COR-L47 (cell line): ENCODE measurements around the gene TLE5.
"Not testable (repeated sequence)": the region's sequence is repeated elsewhere in the genome, so short reads cannot be mapped to it uniquely, and the experiment has no call there.

Experiments used
- DNase-seq: peaks from one replicate; lab custom pipeline; 2025; lab: John Stamatoyannopoulos, UW

Gene TLE5

DNA sequence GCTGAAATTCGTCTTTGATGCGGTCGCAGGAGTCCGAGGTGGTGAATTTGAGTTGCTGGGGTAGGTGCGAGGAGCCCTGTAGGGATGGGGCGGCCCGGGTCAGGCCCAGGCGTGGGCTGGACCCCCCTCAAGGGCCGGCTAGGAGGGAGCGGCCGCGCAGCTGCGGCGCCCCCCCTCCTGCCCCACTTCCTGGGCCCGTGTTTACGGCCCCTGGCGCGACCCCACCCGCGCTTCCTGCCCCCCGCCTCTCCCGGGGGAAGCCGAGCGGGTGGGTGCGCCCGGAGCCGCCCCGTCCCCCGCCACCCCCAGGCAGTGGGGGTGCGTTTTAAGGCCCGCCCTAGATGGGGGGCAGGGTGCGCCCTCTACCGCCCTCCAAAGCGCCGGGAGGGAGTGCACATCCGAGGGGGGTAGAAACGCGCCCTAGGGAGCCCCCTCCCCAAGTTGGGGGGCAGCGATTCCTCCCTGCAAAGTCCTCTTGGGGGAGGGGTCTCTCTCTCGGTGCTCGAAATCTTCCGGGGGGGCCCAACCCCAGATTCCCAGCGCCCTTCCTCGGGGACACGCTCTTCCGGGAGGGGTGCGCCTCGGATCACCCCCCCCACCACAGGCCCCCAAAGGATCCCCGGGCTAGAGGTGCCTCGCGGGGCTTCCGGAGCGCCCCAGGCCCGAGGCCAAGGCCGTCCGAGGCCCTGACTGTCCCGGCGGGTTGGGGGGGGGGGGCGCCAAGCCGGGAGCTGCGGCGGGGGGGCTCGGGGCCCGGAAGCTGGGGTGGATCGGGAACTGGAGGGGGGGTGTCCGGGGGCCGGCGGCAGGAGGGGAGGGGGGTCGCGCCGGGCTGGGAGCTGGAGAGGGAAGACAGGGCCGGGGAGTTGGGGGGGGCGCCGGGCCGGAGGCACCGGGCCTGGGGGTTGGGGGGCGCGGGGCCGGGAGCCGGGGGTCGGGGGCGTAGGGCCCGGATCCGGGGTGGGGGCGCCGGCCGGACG lies 823 bp downstream of the TLE5 start:
- DNase-seq = peak; percentile 64

DNA sequence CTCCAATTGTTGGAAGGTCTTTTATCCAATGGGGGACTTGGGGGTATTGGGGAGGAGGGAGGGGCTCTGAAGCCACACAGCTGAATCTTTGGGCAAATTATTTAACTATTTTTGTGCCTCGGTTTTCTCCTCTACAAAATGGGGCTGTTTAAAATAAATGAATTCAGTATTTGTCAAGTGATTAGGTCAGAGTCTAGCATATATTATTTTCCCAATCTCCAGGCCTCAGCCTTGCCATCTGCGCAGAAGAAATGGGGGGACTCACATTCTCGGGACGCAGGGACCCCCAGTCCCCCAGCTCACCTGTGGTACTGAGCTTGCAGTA lies 1.5 kb downstream of the TLE5 start:
- no peak for DNase-seq

DNA sequence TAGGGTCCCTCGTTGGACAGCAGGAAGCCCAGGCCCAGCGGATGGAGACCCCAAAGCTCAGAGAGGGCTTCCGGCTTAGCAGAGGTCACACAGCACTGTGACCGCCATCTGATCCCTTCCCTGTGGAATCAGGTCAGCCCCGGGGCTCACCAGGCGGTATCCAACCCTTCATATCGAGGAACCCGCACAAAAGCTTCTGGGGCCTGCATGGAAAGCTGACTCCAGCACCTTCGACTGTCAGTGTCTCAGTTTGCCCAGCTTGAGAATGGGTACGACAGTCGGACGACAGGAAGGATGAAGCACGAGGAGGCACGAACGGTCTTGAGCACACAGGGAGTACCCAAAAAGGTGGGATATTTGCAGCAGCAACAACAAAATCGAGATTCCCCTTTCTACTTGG lies 2.6 kb downstream of the TLE5 start:
- no peak for DNase-seq

DNA sequence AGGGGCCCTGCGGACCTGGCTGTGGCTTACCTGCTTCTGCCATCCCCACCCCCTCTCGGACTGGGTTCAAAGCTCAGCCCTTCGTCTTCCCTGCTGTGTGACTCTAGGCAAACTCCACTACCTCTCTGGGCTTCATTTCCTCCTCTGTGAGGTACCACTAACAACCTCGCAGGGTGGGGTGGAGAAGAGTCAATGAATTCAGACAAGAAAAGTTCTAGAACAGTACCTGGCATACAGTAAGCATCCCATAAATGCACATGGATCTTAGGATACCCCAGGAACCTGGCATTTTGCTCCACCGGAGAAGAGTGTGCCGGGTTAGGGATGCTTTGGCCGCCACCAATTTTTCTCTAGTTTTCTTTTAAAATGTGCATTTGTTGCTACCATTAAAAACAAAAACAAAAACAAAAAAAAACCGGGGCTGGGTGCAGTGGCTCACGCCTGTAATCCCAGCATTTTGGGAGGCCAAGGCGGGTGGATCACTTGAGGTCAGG lies 3.4 kb downstream of the TLE5 start:
- DNase-seq = no peak

DNA sequence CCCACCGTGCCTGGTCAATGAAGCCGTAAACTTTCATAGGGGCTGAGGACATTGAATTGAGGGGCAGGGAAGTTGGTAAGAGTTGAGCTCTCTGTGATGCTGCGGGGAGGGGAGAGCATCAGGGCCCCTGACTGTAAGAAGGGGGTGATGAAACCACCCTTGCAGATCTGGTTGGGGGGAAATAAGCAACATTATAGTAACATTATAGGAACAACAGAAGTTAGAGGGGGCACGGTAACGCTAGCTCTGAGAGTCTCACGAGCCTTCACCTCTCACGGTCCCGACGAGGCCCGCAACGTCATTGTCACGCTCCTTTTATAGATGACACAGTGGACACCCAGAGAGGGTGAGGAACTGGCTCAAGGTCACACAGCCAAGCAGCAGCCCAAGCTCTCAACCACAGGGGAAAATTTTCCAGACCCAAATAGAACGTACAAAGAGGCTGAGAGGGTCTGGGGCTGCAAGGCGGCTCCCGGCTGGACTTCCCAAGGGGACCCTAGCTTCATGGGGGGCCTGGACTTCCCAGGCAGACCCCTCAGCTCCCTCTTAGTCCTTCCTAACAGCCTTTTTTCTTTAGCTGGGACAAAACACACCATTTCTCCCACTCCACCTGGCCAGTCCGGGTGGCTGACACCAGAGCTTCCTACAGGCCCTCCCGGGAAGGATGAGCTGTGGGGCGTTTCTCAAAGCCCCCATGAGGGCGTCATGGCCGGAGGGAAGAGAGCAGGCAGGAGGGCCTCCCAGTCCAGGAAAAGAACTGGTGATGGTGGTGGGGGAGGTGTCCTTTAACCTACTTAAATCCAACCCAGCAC lies 4.1 kb downstream of the TLE5 start:
- no peak for DNase-seq

DNA sequence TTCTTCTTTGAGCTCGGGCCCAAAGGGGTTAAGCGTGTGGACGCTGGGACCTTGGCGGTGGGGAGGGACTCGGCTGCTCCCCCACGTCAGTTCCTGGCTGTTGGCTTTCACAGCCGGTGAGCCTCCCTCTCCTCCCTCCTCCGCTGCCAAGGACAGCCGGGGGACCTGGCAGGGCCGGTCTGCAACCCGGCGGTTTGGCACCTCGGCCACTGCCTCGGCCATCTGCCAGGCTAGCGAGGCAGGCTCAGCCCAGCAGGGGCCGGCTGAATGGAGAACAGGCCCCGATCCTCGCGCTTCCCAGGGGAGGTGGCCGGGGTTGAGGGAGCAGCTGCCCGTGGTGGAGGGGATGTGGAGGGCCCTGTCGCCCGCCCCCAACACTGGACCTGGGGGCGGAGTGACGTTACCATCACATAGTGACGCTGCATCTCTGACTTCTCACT lies 5.0 kb downstream of the TLE5 start:
- DNase-seq = peak; percentile 73

DNA sequence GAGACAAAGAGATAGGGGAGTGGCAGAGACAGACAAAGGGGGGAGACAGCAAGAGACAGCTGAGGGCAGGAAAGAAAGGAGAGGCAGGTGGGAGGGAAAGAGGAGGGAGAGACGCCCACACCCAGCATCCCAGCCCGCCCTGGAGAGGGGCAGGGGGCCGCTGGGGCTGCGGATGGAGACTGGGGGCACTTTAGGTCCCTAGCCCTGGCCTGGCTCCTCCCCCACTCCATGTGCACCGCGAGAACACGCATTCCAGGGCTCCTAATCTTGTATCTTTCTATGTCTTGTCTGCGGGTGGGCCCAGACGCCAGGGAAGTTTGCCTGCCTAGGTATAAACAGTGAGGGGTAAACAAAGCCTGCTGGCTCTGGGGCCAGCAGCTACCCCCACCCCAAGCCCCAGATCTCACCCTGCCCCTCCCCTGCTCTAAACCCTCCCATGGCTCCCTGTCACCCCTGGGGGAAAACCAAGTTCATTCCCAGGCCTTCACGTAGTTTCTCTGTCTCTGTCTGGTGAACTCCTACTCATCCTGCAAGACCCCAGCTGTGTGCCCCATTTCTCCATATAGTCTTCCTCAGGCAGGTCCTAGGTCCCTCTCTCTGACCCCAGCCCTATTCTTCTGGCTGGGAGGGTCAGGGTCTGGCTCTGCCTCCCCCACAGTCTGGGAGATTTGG lies 5.7 kb downstream of the TLE5 start:
- DNase-seq = peak; percentile 86

DNA sequence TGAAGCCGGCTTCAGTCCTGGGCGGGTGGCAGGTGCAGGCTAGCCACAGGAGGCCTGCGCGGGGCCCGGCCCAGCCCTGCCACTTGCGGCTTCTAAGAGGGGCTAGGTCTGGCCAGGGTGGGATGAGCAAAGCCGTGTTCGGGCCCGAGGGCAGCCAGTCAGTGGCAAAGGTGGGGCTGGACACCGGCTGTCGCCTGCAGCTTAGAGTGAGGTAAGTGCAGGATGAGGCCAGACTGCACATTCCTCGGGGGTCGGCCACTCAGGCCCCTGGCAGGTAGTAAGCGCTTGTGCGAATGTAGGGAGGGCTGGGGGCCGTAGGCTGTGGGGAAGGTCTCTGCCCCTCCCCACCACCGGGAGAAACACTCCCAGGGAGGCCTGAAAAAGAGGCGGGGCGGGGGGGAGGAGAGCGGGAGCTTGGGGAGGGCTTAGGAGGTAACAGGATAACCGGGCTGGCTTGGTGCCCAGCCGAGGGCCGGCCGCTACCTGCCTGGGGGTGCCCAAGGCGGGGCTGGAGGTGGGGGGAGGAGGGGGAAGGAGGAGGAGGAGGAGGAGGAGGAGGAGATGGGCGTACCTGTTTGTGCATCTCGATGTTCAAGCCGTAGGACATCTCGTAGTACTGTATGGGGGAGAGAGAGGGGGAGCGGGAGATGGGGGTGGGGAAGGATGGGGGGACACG lies 6.4 kb downstream of the TLE5 start:
- DNase-seq = peak; percentile 94

DNA sequence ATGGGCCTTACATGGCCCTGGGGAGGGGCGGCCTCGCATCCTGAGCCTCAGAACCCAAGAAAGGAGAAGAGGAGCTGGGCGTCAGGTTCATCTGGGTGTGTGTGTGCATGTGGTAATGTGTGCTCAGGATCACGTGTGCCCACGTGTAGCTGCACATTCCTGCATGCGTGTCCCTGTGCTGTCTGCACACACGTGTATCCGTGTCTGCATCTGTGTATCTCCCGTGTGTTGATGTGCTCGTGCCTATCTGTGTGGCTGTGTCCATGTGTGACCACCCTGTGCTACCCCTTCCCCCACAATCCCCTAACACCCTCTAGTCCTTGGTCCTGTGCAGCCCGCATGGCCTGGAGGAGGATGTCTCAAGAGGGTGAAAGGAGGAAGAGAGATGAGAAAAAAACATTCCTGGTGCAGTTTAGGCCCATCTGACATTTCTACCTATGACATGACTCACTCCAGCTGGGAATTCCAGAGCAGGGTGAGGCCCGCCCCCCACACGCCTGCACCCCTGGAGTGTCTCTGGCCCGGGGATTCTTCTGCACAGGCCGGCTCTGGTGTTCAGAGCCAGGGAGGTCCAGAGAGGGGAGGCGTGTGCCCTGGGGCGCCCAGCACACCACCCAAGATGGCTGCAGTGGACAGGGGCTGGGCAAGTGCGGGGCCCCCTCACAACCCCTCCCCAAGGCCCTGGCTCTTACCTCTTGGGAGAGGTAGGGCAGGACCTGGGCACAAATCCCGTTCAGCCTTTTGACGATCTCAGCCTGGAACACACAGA lies 7.1 kb downstream of the TLE5 start:
- no peak for DNase-seq

DNA sequence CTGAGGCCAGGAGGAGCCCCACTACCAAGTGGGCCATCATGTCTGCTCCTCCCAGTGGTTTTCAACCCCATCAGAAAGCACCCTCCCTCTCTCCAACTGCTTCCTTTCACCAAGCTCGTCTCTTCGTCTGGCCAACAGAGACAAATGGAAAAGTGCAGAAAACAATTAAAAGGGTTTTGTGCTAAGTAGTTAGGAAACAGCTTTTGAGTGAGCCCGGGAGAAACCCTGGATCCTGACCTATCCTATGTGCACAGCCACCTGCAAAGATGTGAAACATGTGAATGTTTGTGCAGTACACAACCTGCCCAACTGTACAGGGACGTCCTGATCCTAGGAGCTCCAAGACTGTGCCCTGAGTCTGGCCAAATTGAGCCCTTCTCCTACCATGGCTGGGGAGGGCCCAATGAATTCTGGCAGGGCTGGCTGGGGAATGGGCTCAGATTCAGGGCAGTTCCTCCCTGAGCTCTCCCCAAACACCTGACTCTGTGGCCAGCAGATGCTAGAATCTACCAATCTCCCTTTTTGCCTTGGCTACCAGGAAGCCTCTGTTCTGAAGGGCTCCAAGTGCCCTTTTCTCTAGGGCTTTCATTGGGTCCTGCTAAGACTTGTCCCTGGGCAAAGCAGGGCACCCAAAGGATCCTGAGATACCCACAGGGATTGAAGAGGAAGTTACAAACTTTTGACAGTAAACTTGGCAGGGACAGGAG lies 7.9 kb downstream of the TLE5 start:
- no peak for DNase-seq

DNA sequence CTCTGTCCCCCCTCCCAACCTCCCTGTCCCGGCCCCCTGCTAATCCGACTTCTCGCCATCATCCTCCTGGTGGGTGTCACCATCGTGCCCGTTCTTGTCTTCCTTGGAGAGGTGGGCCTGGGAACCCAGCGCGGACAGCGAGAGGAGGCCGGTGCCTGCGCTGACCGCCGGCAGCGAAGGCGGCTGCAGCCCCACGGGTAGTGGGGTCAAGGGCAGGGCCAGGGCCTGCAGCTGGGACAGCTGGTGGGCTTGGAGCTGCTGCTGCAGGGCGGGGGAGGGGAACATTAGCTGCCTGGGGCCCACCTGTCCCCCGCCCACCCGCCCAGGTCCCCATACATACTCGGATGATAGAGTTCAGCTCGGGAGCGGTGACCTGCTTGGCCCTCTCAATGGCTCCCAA lies 8.5 kb downstream of the TLE5 start:
- DNase-seq = no peak

DNA sequence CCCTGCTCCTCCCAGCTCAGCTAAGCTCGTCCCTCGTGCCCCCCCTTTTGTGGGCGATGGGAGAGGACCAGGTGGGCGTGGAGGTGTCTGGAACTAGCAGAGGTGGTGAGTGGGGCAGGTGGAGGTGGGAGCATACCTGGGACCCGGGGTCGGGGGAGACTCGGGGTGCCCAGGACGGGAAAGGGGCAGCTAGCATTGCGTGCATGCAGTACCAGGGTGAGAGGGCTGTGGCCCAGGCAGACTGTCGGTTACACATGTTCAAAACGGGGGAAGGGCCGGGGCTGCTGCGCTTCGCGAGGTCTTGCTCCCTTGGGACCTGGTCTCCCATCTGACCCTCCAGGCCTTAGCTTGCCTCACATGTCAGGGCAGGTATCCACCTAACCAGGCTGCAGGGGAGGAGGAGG lies 9.1 kb downstream of the TLE5 start:
- no peak for DNase-seq

DNA sequence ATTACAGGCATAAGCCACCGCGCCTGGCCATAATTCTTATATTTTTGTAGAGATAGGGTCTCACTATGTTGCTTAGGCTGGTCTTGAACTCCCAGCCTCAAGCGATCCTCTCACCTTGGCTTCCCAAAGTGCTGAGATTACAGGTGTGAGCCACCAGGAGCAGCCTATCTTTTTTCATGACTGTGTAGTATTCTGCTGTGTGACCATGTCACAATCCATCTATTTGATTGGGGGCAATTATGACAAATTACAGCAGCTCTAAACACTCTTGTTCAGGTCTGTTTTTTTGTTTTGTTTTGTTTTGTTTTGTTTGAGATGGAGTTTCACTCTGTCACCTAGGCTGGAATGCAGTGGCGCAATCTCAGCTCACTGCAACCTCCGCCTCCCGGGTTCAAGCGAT lies 12.3 kb downstream of the TLE5 start:
- not testable (repeated sequence) for DNase-seq

DNA sequence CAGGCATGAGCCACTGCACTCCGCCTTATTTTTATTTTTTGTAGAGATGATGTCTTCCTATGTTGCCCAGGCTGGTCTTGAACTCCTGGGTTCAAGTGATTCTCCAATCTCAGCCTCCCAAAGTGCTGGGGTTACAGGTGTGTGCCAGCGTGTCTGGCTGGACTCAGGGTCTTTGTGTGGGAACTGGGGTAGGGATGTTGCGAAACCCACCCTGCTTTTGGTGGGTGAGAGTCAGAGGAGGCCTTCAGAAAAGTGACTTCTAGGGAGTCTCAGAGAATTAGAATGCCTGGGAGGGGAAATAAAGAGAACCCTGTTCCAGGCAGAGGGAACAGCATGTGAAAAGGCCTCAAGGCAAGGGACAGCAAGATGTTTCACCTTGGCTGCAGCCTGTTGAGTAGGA lies 13.2 kb downstream of the TLE5 start:
- no peak for DNase-seq

DNA sequence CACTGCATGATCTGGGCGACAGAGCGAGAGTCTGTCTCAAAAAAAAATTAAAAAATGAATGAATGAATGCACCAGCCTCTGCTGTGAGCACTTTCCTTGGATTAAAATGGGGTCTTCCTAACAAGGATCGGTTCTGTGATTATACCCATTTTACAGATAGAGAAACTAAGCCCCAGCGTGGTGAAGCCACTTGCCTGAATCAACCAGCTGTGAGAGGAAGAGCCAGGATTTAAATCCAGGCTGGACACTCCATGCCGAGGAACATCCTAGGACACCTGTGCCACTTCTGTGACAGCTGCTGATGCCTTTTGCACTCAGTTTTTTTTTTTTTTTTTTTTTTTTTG lies 14.1 kb downstream of the TLE5 start:
- no peak for DNase-seq

DNA sequence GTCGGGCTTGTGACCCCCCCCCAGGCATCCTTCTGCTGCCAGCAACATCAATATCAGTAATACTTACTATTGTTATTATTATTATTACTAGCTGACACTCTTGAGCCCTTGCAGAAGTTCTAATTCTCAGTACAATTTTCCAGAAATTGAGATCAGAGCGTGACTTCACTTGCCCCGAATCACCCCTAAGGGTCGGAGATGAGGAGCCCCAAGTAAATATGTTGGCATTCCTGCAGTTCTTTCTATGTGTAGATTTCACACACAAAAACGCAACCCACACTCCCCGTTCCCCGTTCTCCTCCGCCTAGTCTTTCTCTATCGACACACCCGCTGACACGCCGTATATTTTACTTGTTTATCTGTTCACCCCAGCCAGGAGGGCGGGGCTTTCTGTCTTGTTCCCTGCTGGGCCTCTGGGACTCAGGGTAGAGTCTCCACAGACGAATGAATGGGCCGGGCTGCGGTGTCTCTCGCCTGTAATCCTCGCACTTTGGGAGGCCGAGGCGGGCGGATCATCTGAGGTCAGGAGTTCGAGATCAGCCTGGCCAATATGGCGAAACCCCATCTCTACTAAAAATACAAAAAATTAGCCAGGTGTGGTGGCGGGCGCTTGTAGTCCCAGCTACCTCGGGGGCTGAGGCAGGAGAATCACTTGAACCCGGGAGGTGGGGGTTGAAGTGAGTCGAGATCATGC lies 14.7 kb downstream of the TLE5 start:
- DNase-seq = peak; percentile 91

DNA sequence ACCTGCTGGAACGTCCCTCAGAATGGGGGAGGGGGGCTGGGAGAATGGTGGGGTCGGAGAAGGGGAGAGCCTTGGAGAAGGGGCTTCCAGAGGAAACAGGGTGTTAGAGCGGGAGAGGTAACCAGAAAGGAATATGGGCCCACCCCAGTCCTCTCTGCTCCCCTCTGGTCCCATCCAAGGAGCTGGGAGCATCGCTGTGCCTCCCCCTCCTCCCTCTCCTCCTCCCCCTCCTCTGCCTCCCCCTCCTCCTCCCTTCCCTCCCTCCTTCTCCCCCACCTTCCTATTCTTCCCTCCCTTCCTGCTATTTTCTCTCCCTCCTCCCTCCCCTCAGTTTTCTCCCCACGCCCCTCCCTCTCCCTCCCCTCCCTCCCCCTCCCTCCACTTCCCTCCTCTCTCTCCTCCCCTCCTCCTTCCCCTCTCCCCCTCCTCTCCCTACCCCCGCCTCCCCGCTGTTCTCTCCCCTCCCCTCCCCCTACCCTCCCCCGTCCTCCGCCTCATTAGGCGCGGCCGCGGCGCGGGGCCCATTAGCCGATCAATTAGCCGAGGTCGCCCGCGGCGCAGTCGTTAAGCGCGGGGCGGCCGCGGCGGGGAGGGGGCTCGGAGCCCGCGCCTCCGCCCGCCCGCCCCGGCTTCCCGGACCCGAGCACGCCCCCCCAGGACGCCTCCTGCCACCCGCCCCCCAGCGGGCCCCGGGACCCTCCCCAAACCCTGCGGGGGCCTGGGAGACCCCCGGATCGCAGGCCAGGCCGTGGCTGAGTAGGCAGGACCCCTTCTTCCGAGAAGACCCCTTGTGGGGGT lies 15.4 kb downstream of the TLE5 start:
- peak; percentile 77 for DNase-seq

DNA sequence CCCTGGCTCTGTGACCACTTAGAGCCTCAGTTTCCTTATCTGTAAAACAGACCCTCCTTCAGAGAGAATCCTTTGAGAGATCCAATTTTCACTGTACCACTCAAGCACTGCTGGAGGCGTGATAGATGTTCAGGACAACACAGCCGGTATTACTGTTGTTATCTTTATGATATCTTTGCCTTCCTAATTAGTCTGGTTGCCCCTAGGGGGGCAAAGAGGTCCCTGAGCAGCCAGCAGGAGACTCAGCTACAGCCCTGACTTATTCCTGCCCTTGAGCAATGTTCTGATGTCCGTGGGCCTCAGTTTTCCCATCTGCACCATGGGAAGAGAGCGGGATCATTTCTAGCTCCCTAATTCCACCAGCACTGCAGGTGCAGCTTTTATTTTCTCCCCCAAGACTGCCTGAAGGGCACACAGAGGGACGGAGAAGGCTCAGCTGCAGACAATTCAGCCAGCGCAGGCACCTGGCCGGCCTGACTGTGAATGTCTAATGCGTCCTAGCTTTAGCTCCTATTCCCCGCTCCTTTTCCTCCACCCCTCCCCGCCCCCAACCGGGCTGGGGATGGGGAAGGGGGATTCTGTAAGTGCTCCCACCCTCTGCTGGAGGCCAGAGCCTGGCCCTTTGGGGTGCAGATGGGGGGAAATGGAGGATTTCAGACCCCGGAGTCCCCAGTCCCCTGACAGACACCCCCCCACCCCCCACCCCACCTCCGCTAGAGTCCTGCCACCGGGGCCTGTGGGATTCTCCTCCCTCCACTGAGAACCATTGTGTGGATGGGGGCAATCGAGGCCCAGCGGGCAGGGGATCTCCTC lies 16.2 kb downstream of the TLE5 start:
- no peak for DNase-seq
